GM23248 (cell line): ENCODE results near the gene OR2T8. TPM values are rescaled to one million over a fixed set of nuclear protein-coding genes. Genes with fewer than 3 reads are reported as not detected.

ENCODE experiments used
- DNase-seq: peaks from one replicate; pipeline ENCODE4 v3.0.0-alpha.2; 2015
- H2AFZ ChIP-seq: fragments of 200-600 bp; sonication (generic); 2 replicates; pipeline ENCODE4 v1.6.1; 2016; ENCODE audit warnings: antibody characterized with exemption
- H3F3A ChIP-seq: fragments of 200-600 bp; sonication (generic); 2 replicates; pipeline ENCODE4 v1.6.1; 2016; ENCODE audit warnings: mild to moderate bottlenecking, antibody characterized with exemption, mixed run types; ENCODE audit not compliant: insufficient read depth
- H3K27ac ChIP-seq: fragments of 200-600 bp; sonication (generic); 2 replicates; pipeline ENCODE4 v1.5.1; 2016; ENCODE audit warnings: mild to moderate bottlenecking
- H3K27me3 ChIP-seq: fragments of 200-600 bp; sonication (generic); replicated peaks from 2 replicates; pipeline ENCODE4 v1.6.1; 2016; ENCODE audit warnings: mild to moderate bottlenecking; ENCODE audit not compliant: insufficient read depth
- H3K36me3 ChIP-seq: fragments of 200-600 bp; sonication (generic); 2 replicates; pipeline ENCODE4 v1.6.1; 2016; ENCODE audit warnings: low read depth, mild to moderate bottlenecking
- H3K4me1 ChIP-seq: fragments of 200-600 bp; sonication (generic); 2 replicates; pipeline ENCODE4 v1.6.1; 2016; ENCODE audit warnings: mild to moderate bottlenecking; ENCODE audit not compliant: insufficient read depth
- H3K4me2 ChIP-seq: fragments of 200-600 bp; sonication (generic); one replicate; pipeline ENCODE4 v1.6.1; 2016; ENCODE audit warnings: mild to moderate bottlenecking; ENCODE audit not compliant: unreplicated experiment
- H3K4me3 ChIP-seq: fragments of 200-600 bp; sonication (generic); 2 replicates; pipeline ENCODE4 v1.5.1; 2016; ENCODE audit warnings: mild to moderate bottlenecking
- H3K79me2 ChIP-seq: fragments of 200-600 bp; sonication (generic); 2 replicates; pipeline ENCODE4 v1.6.1; 2016; ENCODE audit warnings: mild to moderate bottlenecking; ENCODE audit not compliant: insufficient read depth
- H3K9ac ChIP-seq: fragments of 200-600 bp; sonication (generic); 2 replicates; pipeline ENCODE4 v1.6.1; 2016; ENCODE audit warnings: mild to moderate bottlenecking
- H3K9me2 ChIP-seq: fragments of 200-600 bp; sonication (generic); 2 replicates; pipeline ENCODE4 v1.6.1; 2016; ENCODE audit warnings: mixed run types, mild to moderate bottlenecking, moderate library complexity; ENCODE audit not compliant: insufficient read depth
- H3K9me3 ChIP-seq: fragments of 200-600 bp; sonication (generic); one replicate; pipeline ENCODE4 v1.6.1; 2017; ENCODE audit warnings: low read depth
- H4K20me1 ChIP-seq: fragments of 200-600 bp; sonication (generic); 2 replicates; pipeline ENCODE4 v1.6.0; 2016; ENCODE audit not compliant: insufficient read depth
- EZH2 ChIP-seq: fragments of 200-600 bp; sonication (generic); IDR thresholded peaks from 2 replicates; pipeline ENCODE4 v1.6.1; 2018; ENCODE audit warnings: antibody characterized with exemption, mild to moderate bottlenecking; ENCODE audit not compliant: insufficient read depth, poor library complexity, severe bottlenecking
- EZH2phosphoT487 ChIP-seq: fragments of 200-600 bp; sonication (generic); IDR thresholded peaks from 2 replicates; pipeline ENCODE4 v1.6.1; 2018; ENCODE audit warnings: antibody characterized with exemption, moderate library complexity, mild to moderate bottlenecking, low read depth; ENCODE audit not compliant: insufficient read depth
- WGBS, 2 experiments: methylation state at CpG; one replicate each; pipeline ENCODE4 v1.1.6; 2015 to 2017; ENCODE audit warnings: low lambda C conversion rate in 2 of 2, low coverage in 1 of 2; ENCODE audit errors: missing lambda C conversion rate in 2 of 2; 5-methylcytosine and 5-hydroxymethylcytosine counted together
- in situ Hi-C: fragments of 300-500 bp; cut with MboI; formaldehyde crosslinking; loops from 2 replicates; pipeline ENCODE4 v1.15.0; 2020
- polyA plus RNA-seq: library from polyadenylated mRNA; unstranded; fragments of >200 nt; fragmentation: Nextera tagmentation; extraction: Ambion mirVana; gene quantifications from 2 replicates; pipeline ENCODE4 v1.2.1, GENCODE V29; 2016
- total RNA-seq: library from RNA; depleted of rRNA; stranded (reverse); fragments of >200 nt; shearing (Covaris generic); gene quantifications from 2 replicates; pipeline ENCODE4 v1.2.3, GENCODE V29; 2014

Gene OR2T8
- total and polyA plus RNA-seq, 2 experiments from 2014 or later: not detected

DNA sequence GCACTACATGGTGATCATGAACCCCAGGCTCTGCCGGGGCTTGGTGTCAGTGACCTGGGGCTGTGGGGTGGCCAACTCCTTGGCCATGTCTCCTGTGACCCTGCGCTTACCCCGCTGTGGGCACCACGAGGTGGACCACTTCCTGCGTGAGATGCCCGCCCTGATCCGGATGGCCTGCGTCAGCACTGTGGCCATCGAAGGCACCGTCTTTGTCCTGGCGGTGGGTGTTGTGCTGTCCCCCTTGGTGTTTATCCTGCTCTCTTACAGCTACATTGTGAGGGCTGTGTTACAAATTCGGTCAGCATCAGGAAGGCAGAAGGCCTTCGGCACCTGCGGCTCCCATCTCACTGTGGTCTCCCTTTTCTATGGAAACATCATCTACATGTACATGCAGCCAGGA is 24.1 kb upstream of the OR2T8 start:
- Histone ChIP-seq H3K36me3 (no peaks in the 10 kb centered on the region), H3K9me2 (no peaks in the 10 kb centered on the region), H3K9ac (no peak overlapping the region), H3F3A (no peaks in the 10 kb centered on the region), H2AFZ (no peak overlapping the region), H3K4me2 (no peak overlapping the region), H3K27ac (no peak overlapping the region), H3K4me3 (no peak overlapping the region), H3K9me3 (no peaks in the 10 kb centered on the region), H3K4me1 (no peaks in the 10 kb centered on the region), H3K27me3 (no peaks in the 10 kb centered on the region), H3K79me2 (no peaks in the 10 kb centered on the region), H4K20me1 (no peaks in the 10 kb centered on the region)
- TF ChIP-seq EZH2phosphoT487: no peak
- no peak for TF ChIP-seq EZH2
- WGBS, 2 experiments: 67 to 74% methylated on average over 14 of the region's 14 CpGs
- DNase-seq: no peak
- in situ Hi-C loops: no loop called here

DNA sequence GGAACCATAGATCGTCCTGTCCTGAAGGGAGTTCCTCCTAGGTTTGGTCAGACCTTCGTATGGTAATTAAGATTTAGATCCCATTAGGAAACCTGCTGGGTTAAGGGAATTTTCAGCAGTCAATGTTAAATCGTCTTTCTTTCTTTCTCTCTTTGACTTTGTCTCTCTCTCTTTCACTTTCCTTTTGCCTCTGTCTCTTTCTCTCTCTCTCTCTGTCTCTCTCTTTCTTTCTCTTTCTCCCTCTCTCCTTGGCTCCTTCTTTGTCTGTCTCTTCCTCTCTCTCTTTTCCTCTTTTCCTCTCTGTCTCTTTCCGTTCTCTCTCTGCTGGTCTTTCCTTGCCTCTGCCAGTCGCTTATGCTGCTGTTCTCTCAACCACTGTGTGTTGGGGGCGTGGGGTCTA is 15.9 kb upstream of the OR2T8 start:
- H3K4me1 ChIP-seq: no peaks in the 10 kb centered on the region
- H3K9me2 ChIP-seq: no peaks in the 10 kb centered on the region
- 15 to 17% methylated on average over 6 of the region's 6 CpGs for whole genome bisulfite sequencing, 2 experiments
- no peak overlapping the region for H3K4me3 ChIP-seq
- H3K9me3 ChIP-seq: no peaks in the 10 kb centered on the region
- H3K27ac ChIP-seq: no peak overlapping the region
- no peaks in the 10 kb centered on the region for H3F3A ChIP-seq
- DNase-seq: no peak
- in situ Hi-C loops: no loop called here
- no peaks in the 10 kb centered on the region for H3K79me2 ChIP-seq
- H3K9ac ChIP-seq: no peak overlapping the region
- no peak overlapping the region for H2AFZ ChIP-seq
- no peak for TF ChIP-seq EZH2
- no peak for TF ChIP-seq EZH2phosphoT487
- H4K20me1 ChIP-seq: no peaks in the 10 kb centered on the region
- H3K36me3 ChIP-seq: no peaks in the 10 kb centered on the region
- H3K27me3 ChIP-seq: no peaks in the 10 kb centered on the region
- H3K4me2 ChIP-seq: no peak overlapping the region

DNA sequence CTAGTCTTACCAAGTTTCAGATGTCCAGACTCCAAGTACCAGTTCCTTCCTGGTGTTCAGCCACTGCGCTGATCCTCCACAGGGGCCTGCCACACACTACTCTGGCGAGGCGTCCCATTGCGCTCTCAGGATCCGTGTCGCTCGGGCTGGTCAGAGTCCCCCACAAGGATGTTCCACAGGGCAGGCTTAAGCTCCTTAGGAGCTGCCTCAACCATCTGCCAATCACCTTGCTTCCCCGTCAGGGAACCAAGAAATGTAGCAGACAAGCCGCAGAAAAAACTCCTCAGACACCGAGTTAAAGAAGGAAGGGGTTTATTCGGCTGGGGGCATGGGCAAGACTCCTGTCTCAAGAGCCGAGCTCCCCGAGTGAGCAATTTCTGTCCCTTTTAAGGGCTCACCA is 14.9 kb upstream of the OR2T8 start:
- 52 to 53% methylated on average over 13 of the region's 13 CpGs for WGBS, 2 experiments
- no peak overlapping the region for H2AFZ ChIP-seq
- H3K9ac ChIP-seq: no peak overlapping the region
- no peaks in the 10 kb centered on the region for H3K27me3 ChIP-seq
- H3K4me3 ChIP-seq: no peak overlapping the region
- no peaks in the 10 kb centered on the region for H3K79me2 ChIP-seq
- in situ Hi-C loops: no loop called here
- H3K9me3 ChIP-seq: no peaks in the 10 kb centered on the region
- TF ChIP-seq EZH2phosphoT487 (no peak), EZH2 (no peak)
- no peaks in the 10 kb centered on the region for H4K20me1 ChIP-seq
- H3K9me2 ChIP-seq: no peaks in the 10 kb centered on the region
- no peaks in the 10 kb centered on the region for H3K36me3 ChIP-seq
- no peaks in the 10 kb centered on the region for H3K4me1 ChIP-seq
- no peak overlapping the region for H3K27ac ChIP-seq
- no peak overlapping the region for H3K4me2 ChIP-seq
- H3F3A ChIP-seq: no peaks in the 10 kb centered on the region
- no peak for DNase-seq

DNA sequence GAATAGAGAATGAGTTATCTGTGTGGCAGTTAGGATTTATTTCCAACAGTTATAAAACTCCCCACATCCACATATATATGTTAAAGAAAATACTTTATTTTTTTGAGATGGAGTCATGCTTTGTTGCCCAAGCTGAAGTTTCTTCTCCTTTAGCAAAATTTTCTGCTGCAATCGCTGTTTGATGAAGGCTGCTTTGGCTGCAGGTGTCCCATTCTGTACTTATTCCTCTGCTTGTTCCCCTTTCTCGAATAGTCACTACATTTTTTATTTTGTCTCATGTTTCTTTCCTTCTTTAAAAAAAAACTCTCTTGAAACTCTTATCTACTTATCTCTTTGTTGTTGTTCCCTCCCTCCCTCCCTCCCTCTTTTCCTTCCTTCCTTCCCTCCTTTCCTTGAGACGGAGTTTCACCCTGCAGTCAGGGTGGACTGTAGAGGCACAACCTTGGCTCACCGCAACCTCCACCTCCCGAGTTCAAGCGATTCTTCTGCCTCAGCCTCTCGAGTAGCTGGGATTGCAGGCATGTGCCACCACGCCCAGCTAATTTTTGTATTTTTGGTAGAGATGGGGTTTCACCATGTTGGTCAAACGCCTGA is 14.0 kb upstream of the OR2T8 start:
- in situ Hi-C loops: no loop called here
- Histone ChIP-seq H3K9me3 (no peaks in the 10 kb centered on the region), H3K79me2 (no peaks in the 10 kb centered on the region), H3K4me1 (no peaks in the 10 kb centered on the region), H3K36me3 (no peaks in the 10 kb centered on the region), H3K4me2 (no peak overlapping the region), H3K27ac (no peak overlapping the region), H4K20me1 (no peaks in the 10 kb centered on the region), H3K4me3 (no peak overlapping the region), H2AFZ (no peak overlapping the region), H3K27me3 (no peaks in the 10 kb centered on the region), H3K9me2 (no peaks in the 10 kb centered on the region), H3F3A (no peaks in the 10 kb centered on the region), H3K9ac (no peak overlapping the region)
- no peak for DNase-seq
- WGBS, 2 experiments: 37 to 40% methylated on average over 8 to 9 of the region's 9 CpGs
- TF ChIP-seq EZH2phosphoT487 (no peak), EZH2 (no peak)

DNA sequence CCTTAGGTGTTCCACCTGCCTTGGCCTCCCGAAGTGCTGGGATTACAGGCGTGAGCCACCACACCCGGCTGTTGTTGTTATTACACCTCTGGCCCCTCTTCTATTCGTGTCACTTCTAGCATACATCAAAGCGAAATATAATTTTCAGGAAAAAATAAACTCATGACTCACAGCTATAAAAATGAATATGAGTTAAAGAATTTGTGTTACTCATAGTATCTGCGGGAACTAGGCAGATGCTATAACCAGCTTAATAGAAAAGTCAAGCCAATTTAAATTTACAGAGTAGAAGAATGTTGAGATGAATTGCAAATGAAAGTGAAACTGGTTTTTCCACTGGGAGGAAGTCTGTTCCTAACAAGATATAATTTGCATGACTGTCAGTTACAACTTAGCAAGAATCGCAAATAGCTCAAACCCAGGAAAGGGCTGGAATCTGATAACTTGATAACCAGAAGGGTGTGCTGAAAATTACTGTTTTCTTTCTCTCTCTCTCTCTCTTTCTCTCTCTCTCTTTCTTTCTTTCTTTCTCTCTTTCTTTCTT is 13.5 kb upstream of the OR2T8 start:
- Histone ChIP-seq H3F3A (no peaks in the 10 kb centered on the region), H3K27me3 (no peaks in the 10 kb centered on the region), H3K36me3 (no peaks in the 10 kb centered on the region), H3K4me2 (no peak overlapping the region), H3K9ac (no peak overlapping the region), H3K9me3 (no peaks in the 10 kb centered on the region), H3K79me2 (no peaks in the 10 kb centered on the region), H3K9me2 (no peaks in the 10 kb centered on the region), H3K4me3 (no peak overlapping the region), H3K27ac (no peak overlapping the region), H4K20me1 (no peaks in the 10 kb centered on the region), H3K4me1 (no peaks in the 10 kb centered on the region), H2AFZ (no peak overlapping the region)
- WGBS, 2 experiments: 37 to 47% methylated on average over 7 of the region's 7 CpGs
- in situ Hi-C loops: no loop called here
- peak; percentile 9 for DNase-seq
- TF ChIP-seq EZH2phosphoT487 (no peak), EZH2 (no peak)
